GM12891 (cell line): ENCODE measurements around the gene FAM181A.

Experiments used
- POLR2A ChIP-seq: IDR thresholded peaks from 2 replicates; pipeline ENCODE4 v1.6.1; 2011; ENCODE audit warnings: low read depth, low read length, control low read depth
- POLR2AphosphoS5 ChIP-seq: IDR thresholded peaks from 2 replicates; pipeline ENCODE4 v1.6.1; 2011; ENCODE audit warnings: low read depth, low read length, control low read depth
- TAF1 ChIP-seq: IDR thresholded peaks from 2 replicates; pipeline ENCODE4 v1.6.1; 2011; ENCODE audit warnings: low read depth, low read length, control low read depth

GRCh38 chr14:93954516-93954830, 27.3 kb downstream of the FAM181A start:
- no peak for TF ChIP-seq POLR2A
- no peak for TF ChIP-seq POLR2AphosphoS5
- TF ChIP-seq TAF1: no peak
